Panc1 (cell line): ENCODE measurements around the gene TSPAN15. TPM values are rescaled to one million over a fixed set of nuclear protein-coding genes. Genes with fewer than 3 reads are reported as not detected.

Experiments used
- ATAC-seq: fragments of 200-7000 bp; cut with Tn5 transposase; 2 replicates; pipeline ENCODE4 v1.9.1; 2020; ENCODE audit warnings: mild to moderate bottlenecking, moderate library complexity
- BruUV-seq: library from RNA; stranded (reverse); fragments of 400-500 nt; replicated peaks from 2 replicates; lab custom pipeline; 2021; lab: Mats Ljungman, UMichigan
- CTCF ChIA-PET: fragments of 300-600 bp; sonication (Branson Sonifier 250); formaldehyde crosslinking; loops from one replicate; lab custom pipeline; 2022; ENCODE audit warnings: antibody characterized with exemption; lab: Charles Lee
- POLR2A ChIA-PET: fragments of 300-600 bp; sonication (Branson Sonifier 250); formaldehyde crosslinking; loops from one replicate; lab custom pipeline; 2022; ENCODE audit warnings: antibody characterized with exemption; lab: Charles Lee
- DNase-seq: peaks from one replicate; pipeline ENCODE4 v3.0.0-alpha.2; 2010; ENCODE audit warnings: low read depth, low spot score
- H3K27ac ChIP-seq: 2 replicates; pipeline ENCODE4 v1.5.1; 2011; ENCODE audit warnings: mild to moderate bottlenecking, low read length, inconsistent platforms
- H3K27me3 ChIP-seq: fragments of 200-500 bp; sonication (Bioruptor generic); 2 replicates; pipeline ENCODE4 v1.6.0; 2014; ENCODE audit warnings: low read length, inconsistent platforms; ENCODE audit not compliant: control insufficient read depth, insufficient read depth
- H3K36me3 ChIP-seq: fragments of 200-500 bp; sonication (Bioruptor generic); 2 replicates; pipeline ENCODE4 v1.5.1; 2014; ENCODE audit warnings: inconsistent platforms, mild to moderate bottlenecking, low read length, moderate library complexity; ENCODE audit not compliant: control insufficient read depth, insufficient read depth
- H3K4me1 ChIP-seq: 2 replicates; pipeline ENCODE4 v1.5.1; 2011; ENCODE audit warnings: inconsistent platforms, mild to moderate bottlenecking, low read length, moderate library complexity; ENCODE audit not compliant: control insufficient read depth, insufficient read depth
- H3K4me3 ChIP-seq, 2 experiments: 2 replicates each; pipeline ENCODE4 v1.5.1; 2011 to 2012; ENCODE audit warnings: low read depth in 2 of 2, low read length in 2 of 2, mild to moderate bottlenecking in 2 of 2, inconsistent platforms in 1 of 2, moderate library complexity in 1 of 2
- H3K9me3 ChIP-seq: fragments of 200-500 bp; sonication (Bioruptor generic); 2 replicates; pipeline ENCODE4 v1.5.1; 2014; ENCODE audit warnings: low read depth, mild to moderate bottlenecking, inconsistent platforms, low read length, moderate library complexity; ENCODE audit not compliant: control insufficient read depth, insufficient read depth
- CTCF ChIP-seq: fragments of 450-650 bp; IDR thresholded peaks from 2 replicates; pipeline ENCODE4 v1.5.1; 2017; ENCODE audit warnings: mild to moderate bottlenecking
- POLR2AphosphoS5 ChIP-seq: IDR thresholded peaks from 2 replicates; pipeline ENCODE4 v1.6.1; 2012; ENCODE audit warnings: mild to moderate bottlenecking, low read depth, low read length, moderate library complexity
- REST ChIP-seq, 2 experiments: IDR thresholded peaks; 2 replicates each; pipeline ENCODE4 v1.6.1; 2011 to 2012; ENCODE audit warnings: low read depth in 2 of 2, control low read depth in 1 of 2, low read length in 1 of 2, mild to moderate bottlenecking in 1 of 2, moderate library complexity in 1 of 2; ENCODE audit not compliant: insufficient read depth in 1 of 2
- SIN3A ChIP-seq: IDR thresholded peaks from 2 replicates; pipeline ENCODE4 v1.6.1; 2012; ENCODE audit warnings: low read depth, mild to moderate bottlenecking, low read length, moderate library complexity, borderline replicate concordance; ENCODE audit not compliant: insufficient read depth
- TCF7L2 ChIP-seq: IDR thresholded peaks from 2 replicates; pipeline ENCODE4 v1.6.1; 2011; ENCODE audit warnings: mild to moderate bottlenecking, low read depth, low read length, inconsistent platforms
- in situ Hi-C: cut with HindIII; loops from 2 replicates; pipeline ENCODE4 v1.10.0; 2016; ENCODE audit warnings: low sequenced_read_pairs, low pct_unique_long_range_greater_than_20kb
- intact Hi-C: fragments of 100-400 bp; cut with micrococcal nuclease; formaldehyde crosslinking; loops from one replicate; pipeline ENCODE4 v1.10.0; 2022; ENCODE audit not compliant: unreplicated experiment
- total RNA-seq: library from RNA; stranded (reverse); gene quantifications from one replicate; pipeline ENCODE4 v1.2.1, GENCODE V29; 2021; ENCODE audit not compliant: unreplicated experiment

The TSPAN15 gene
- total RNA-seq, 1 experiment from 2014 or later, result 199 TPM

- TF ChIP-seq SIN3A (no peak), POLR2AphosphoS5 (no peak), TCF7L2 (no peak), CTCF (no peak), REST (IDR thresholded peaks at IDR 0.05; ENCODE audit: insufficient read depth in 1 of 2, low read depth in 2 of 2, low read length in 1 of 2) (no peak)
- H3K4me1 ChIP-seq, result peaks cover 72% of the 10 kb centered on the region
- POLR2A ChIA-PET, result no interaction called here
- H3K27ac ChIP-seq, result no peak overlapping the region
- H3K36me3 ChIP-seq, result 0 out of 2 replicates have a peak, but pooled peaks cover 3% of the 10 kb centered on the region
- no peak overlapping the region for H3K4me3 ChIP-seq
- BruUV-seq, result no TSS peak
- CTCF ChIA-PET, result no interaction called here
- in situ Hi-C loops, result no loop called here
- DNase-seq (no peak), ATAC-seq (no peak)
- no peaks in the 10 kb centered on the region for H3K9me3 ChIP-seq
- no peaks in the 10 kb centered on the region for H3K27me3 ChIP-seq
- intact Hi-C loops, result no loop called here
Measured at GRCh38 chr10:69469976-69470375, 18.7 kb downstream of the TSPAN15 start.

- Histone ChIP-seq H3K9me3 (no peaks in the 10 kb centered on the region), H3K36me3 (0 out of 2 replicates have a peak, but pooled peaks cover 3% of the 10 kb centered on the region), H3K4me1 (peaks cover 72% of the 10 kb centered on the region), H3K27ac (no peak overlapping the region), H3K27me3 (no peaks in the 10 kb centered on the region), H3K4me3 (no peak overlapping the region)
- ATAC-seq (no peak), DNase-seq (no peak)
- intact Hi-C loops (no loop called here), in situ Hi-C loops (no loop called here)
- TF ChIP-seq TCF7L2 (no peak), POLR2AphosphoS5 (no peak), REST (IDR thresholded peaks at IDR 0.05; ENCODE audit: insufficient read depth in 1 of 2, low read depth in 2 of 2, low read length in 1 of 2) (no peak), CTCF (no peak), SIN3A (no peak)
- no TSS peak for BruUV-seq
- ChIA-PET CTCF (no interaction called here), POLR2A (no interaction called here)
Measured at GRCh38 chr10:69470463-69471384, 19.5 kb downstream of the TSPAN15 start.
